ENCODE measurements around the gene ROS1.

ROS1 gene

GRCh38 chr6:117306227-117306790, 119.4 kb downstream of the ROS1 start:
- no peak for DNase-seq

DNA sequence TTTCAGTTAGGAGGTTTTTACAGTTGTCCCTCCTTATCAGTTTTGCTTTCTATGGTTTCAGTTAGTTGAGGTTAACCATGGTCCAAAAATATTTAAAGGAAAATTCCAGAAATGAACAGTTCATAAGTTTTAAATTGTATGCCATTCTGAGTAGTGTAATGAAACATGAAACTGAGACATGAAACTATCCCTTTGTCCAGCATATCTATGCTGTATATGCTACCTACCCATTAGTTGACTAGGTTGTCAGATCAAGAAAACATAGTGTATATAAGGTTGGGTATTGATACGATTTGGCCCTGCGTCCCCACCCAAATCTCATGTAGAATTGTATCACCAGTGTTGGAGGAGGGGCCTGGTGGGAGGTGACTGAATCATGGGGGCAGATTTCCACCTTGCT, 121.3 kb downstream of the ROS1 start:
- no peak for DNase-seq

GRCh38 chr6:117303323-117303722, 122.4 kb downstream of the ROS1 start:
- DNase-seq: no peak

DNA sequence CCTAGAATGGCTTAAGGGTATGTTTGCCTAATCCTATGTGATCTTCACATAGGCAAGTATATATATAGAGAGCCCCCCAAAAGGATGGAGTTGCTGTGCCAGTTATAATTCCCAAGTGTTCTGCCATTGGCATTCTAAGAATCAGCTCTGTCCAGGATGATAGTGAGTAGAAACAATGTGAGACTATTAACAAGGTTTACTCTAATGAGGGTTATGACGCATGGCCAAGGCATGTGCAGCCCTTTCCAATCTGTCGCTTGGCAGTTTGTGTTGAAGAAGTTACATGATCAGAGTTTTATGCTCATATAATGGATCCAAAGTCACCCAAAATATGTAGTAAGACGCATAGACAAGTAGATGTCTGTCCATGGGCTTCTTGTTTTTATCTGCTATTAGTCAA, 126.8 kb downstream of the ROS1 start:
- no peak for DNase-seq

- no peak for DNase-seq
Observed at GRCh38 chr6:117290173-117290846, 135.4 kb downstream of the ROS1 start.

DNA sequence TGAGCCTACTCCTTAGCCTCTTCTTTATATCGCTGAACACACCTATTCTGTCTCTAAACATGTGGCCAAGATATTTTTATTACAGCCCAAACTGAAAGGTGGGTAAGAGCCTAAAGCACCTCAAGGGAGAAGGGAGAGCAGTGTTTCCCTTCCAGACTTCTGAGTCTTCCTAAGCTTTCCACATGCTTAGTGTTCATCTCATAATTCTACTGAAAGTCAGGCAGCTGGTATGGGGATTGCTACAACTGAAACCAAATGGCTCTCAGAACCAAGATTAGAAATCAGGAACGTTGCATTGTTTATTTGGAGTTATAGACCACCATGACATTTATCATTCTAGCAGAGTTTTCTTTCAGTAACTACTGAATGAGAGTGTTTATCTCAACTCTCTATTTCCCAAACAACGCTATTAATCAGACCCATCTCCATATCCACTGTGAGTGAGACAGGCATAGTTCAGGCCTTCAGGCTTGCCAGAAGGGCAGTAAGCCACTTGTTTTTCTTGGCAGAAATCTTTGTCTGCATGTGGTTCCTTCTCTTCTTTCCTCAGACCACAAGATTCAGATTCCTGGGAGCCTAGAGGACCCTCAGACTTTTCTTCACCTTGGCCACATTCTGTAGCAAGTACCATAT, 137.5 kb downstream of the ROS1 start:
- no peak for DNase-seq

- DNase-seq: no peak
Observed at GRCh38 chr6:117280922-117281321, 144.8 kb downstream of the ROS1 start.

GRCh38 chr6:117276778-117277316, 148.9 kb downstream of the ROS1 start:
- DNase-seq: no peak

GRCh38 chr6:117275711-117276110, 150.0 kb downstream of the ROS1 start:
- DNase-seq: no peak

DNA sequence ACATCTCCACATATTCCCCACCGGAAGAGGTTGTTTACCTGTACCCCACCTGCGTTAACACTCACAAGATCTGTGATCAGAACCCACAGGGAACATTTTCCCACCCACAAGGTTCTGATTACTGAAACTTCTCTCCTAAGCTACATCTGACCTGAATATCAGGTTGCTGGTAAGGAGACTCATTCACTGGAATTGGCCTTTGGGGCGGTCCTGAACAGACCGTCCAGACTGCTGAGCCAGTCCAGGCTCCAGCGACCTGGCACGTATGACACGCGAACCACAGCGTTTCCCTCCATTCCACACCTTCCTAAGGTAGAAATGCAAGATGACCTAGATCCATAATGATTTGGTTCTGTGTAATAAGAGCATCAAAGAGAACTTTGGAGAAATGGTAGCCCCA, 150.5 kb downstream of the ROS1 start:
- no peak for DNase-seq

DNA sequence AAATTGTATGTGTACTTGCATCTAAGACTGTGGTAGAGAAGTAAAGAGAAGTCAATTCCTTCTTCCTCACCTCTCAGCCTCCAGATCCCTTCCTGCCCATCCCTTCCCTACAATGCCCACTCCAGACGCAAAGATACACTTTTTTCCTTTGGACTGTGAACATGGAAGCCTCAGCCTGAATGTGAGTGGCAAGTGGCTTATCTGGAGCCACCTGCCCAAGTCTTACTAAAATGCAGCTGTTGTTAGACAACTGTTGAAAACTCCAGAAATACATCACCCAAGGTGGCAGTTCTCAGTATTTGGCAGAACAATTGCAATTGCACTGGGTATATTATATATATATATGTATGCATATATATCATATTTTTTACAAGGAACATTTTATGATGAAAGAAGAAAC, 152.9 kb downstream of the ROS1 start:
- DNase-seq: no peak

DNA sequence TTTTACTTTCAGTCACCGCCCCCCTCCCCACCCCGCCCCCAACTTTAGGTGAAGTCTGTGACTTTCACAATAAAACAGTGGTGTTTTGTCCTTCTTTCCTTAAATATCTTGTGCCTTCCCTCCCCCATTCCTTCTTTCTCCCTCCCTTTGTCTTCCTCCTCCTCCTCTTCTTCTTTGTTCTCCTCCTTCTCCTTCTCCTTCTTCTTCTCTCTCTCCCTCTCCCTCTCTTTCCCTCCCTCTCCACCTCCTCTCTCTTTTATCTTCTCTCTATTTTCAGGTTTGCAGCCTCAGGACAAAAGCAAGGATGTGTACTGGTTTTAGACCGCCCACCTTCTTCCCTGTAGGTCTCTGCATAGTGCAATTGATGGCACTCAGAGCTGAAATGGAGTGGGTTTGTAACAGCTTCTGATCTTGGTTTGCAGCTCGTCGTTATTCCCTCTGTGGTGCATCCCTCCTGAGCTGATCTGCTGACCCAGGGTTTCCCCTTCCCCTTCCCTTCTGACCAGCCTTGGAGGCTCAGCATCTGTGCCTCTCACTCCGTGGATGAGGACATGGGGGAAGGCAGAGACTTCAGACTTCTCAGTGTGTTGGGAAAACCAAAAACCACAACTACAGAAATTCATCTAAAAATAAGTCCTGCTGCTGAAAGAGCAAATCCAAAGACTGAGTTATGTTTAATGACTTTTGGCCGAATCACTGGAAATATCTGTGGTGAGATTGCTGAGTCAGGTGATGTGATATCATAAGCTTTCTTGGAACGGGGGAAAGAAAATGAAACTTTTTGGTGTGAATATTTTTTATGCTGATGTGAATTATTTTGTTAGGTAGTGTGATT, 153.5 kb downstream of the ROS1 start:
- no peak for DNase-seq

GRCh38 chr6:117270843-117271507, 154.8 kb downstream of the ROS1 start:
- no peak for DNase-seq

DNA sequence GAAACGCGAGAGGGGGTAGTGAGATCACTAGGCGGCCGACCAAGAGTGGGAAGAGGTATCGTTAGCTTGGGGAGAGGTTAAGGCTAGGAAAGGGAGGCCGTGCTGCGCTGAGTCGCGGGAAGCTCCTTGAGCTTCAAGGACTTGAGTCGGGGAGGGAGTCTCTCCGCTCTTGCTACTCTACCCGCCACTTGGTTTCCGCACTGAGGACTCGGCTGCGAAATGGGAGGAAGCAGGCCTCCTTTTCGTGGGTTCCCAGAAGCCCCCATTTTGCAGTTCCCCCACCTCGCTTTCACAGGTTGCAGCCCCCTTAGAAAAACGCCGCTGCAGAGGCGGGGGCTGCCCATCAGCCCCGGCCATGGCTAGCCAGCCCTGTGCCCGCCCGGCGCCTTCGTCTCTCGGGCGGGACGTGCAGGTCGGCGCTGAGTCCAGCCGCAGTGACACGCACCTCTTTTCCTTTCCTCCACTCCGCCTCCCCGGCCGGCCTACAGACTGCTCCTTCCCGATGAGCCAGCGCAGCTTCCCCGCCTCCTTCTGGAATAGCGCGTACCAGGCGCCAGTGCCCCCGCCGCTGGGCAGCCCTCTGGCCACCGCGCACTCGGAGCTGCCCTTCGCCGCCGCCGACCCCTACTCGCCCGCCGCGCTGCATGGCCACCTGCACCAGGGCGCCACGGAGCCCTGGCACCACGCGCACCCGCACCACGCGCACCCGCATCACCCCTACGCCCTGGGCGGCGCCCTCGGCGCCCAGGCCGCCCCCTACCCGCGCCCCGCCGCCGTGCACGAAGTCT, 155.5 kb downstream of the ROS1 start:
- no peak for DNase-seq

- no peak for DNase-seq
Observed at GRCh38 chr6:117269638-117270054, 156.1 kb downstream of the ROS1 start.

DNA sequence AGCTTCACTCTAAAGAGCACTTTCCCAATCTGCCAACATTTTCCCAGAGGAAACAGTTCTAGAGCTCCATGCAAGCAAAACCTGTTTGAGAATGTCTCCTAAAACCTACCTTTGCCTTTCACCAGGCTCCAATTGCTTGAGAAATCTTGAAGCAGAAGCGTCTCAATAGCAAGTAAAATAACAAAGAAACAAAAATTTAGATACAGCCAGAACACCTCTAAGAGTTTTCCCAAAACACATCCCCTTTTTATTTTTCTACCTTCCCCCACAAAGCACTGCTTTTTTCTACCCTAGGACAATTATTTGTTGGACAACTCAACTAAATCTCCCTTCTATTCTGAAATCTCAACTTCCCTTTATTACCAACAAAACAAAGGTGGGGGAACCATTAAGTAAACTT, 156.8 kb downstream of the ROS1 start:
- no peak for DNase-seq

- no peak for DNase-seq
Observed at GRCh38 chr6:117267766-117268534, 157.8 kb downstream of the ROS1 start.

DNA sequence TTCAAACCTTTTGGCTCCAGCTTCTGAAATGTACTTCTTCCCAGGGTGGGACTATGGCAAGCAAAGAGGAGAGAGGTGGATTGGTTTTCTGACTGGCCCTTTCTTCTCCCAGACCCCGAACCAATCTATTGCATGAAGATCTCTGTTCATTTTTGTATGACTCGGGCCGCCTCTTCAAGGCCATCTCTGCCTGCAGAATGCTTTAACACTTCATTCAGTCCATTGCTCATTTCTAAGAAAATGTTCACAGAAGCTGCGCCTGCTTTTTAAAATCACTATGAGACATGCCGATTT, 158.7 kb downstream of the ROS1 start:
- DNase-seq: no peak

DNA sequence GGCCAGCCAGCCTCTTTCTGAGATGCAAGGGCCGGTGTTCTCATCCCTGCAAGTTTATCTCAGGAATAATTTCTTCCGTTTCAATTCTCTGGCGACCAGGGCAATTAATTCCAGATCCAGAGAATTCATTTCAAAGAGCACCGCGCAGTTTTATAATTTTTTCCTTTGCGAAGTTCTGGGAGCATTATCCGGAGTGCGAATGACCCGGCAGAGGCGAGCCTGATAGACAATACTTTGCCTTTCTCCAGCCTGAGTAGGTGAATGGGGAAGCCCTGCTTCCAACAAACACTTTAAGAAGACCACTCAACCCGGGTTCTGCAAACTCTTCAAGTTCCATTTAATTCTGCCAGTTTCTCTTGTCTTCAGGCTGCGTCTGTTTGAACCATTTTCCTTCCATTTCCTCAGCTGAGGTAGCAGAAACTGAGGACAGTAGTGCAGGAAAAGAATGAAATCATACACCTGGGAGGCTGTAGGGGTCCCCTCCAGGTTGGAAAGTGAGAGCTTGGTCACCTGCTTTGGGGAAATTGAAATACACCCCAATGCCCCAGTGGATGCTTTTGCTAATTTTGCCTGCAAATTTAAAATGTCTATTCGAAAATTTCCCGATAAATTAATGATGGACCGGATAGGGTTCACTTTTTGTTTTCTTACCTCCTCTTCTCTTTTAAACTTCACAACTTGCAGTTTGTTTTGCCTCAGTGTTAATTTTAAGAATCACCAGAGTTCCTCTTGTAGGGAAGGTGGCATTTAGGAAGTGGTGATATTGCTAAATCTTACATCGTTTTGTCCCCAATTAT, 159.3 kb downstream of the ROS1 start:
- DNase-seq: no peak

DNA sequence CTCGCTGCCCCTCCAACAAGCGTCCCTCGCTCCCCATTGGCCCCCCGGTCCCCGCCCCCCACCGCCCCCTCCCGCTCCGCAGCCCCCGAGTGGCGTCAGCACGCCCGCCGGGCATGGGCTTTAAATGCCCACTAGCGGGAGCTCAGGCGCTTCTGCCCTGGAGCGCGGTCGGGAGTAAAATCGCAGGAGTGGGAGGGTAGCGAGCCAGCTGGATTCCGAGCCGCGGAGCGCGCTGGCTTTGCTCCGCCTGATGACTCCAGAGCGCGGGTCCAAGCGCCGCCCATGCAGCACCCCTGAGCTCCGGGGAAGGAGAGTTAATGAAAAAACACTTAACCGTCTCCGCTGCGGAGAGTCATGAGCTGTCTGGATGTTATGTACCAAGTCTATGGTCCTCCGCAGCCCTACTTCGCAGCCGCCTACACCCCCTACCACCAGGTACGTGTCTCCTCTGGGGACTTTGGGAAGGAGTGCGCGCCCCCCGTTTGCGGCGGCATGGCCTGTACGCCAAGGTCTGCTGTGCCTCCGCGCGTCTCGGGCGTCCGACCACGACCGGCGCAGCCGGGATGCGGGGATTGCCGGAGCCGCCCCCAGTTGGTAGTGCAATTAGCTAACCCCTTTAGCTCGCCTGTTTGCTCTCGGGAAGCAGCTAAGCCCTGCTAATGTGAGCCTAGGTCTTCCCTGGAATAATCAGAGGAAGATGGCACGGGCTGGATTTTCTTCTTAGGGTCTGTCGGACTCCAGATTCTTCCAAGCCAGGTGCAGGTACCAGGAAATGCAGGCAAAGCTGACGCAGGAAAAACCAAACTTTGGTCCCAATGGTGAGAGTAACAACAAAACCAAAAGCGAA, 160.1 kb downstream of the ROS1 start, which contains the start of gene VGLL2:
VGLL2 (plus strand) TSS at position 149 of the 847 bp plus-strand sequence; CDS start at position 355, 206 bp downstream.
- DNase-seq: no peak

Data from inflammatory macrophage treated with lipopolysaccharide for 4 hours (primary cell).